HG03460 (cell line): Measurements from ENCODE around the gene ADARB2.

Experiments
- ATAC-seq: cut with Tn5 transposase; IDR thresholded peaks from one replicate; pipeline ENCODE4 v1.9.1; 2021; ENCODE audit not compliant: unreplicated experiment

ADARB2 gene

DNA sequence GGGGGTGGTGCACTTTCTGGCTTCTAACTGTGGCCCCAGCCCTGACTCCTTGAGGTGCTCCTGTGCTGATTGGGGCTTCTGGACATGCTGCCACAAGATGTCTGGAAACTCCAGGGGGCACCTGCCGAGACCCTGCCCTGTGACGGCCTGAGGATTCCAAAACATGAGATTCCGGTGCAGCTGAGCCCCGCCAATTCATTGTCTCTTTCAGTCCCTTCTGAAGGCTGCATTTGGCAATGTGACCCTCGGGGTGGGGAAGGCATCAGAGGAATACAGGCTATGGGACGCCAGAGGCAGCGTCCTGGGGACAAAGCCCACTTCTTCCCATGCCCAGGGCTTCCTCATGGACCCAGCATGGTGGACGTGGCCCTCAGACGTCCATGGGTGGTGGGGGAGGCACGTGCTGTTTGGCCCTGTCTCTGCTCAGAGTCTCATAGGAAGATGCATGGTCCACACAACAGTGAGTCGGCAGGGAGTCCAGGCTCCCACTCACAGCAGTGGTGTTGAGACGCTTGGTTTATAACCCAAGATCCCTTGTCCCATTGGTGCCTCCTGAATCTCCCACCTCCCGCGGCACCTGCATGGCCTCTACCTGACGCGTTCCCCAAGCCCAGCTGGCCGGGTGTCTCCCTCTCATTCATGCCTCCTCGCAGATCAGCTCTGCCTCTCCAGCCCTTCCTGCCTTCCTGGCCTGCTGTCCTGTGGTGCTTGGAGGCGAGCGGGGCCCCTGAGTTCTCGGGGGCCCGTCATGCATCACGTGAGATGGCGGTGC lies 551.2 kb downstream of the ADARB2 start:
- ATAC-seq: no peak

GRCh38 chr10:1184541-1185430 lies 552.5 kb downstream of the ADARB2 start:
- no peak for ATAC-seq

- no peak for ATAC-seq
Observed at GRCh38 chr10:1183701-1184100, 553.6 kb downstream of the ADARB2 start.

- ATAC-seq: no peak
Observed at GRCh38 chr10:1183033-1183396, 554.3 kb downstream of the ADARB2 start.

DNA sequence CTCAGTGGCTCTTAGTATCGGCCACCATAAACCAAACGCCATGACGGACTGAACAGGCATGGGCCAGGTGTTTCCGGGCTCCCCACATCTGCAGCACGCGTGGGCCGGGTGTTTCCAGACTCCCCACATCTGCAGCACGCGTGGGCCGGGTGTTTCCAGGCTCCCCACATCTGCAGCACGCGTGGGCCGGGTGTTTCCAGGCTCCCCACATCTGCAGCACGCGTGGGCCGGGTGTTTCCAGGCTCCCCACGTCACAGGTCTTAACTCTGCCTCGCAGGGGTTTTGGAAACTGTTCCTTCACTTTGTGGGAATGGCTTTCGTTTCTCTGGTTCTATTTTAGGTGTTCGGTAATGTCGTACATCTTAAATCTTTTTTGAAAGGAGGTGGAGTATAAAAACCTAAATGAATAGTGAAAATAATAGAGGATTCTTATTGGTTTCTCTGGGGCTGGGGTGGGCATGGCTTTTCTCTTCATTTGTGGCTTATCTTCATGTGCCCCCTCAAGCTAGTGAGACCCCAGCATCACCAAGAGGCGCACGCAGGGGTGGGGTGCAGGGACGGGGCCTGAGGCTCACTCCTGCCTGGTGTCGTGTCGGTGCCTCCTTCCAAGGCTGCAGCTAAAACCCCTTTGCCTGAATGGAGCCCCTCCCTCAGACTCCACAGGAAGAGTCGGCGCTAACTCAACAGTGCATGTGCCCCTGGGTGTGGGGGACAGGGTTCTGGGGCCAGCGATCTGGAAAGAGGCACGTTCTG lies 554.9 kb downstream of the ADARB2 start:
- ATAC-seq: no peak

DNA sequence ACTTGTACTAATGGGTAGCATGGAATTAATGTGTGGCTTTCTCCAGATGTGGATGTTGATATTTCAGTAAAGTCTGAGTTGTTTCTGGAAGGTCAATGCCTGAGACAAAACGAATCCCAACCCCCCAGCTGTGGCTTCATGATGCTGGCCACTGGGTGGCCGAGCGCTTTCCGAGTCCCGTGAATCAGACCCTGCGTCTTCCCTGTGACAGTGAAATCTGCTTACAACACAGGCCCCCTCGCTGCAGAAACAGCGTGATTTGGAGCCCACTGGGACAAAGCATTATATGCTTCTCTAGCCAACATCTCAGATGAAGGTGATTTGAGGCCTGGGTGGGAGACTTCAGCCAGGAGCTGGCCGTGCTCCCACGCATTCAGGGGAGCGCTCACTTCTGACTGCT lies 556.5 kb downstream of the ADARB2 start:
- ATAC-seq: no peak

DNA sequence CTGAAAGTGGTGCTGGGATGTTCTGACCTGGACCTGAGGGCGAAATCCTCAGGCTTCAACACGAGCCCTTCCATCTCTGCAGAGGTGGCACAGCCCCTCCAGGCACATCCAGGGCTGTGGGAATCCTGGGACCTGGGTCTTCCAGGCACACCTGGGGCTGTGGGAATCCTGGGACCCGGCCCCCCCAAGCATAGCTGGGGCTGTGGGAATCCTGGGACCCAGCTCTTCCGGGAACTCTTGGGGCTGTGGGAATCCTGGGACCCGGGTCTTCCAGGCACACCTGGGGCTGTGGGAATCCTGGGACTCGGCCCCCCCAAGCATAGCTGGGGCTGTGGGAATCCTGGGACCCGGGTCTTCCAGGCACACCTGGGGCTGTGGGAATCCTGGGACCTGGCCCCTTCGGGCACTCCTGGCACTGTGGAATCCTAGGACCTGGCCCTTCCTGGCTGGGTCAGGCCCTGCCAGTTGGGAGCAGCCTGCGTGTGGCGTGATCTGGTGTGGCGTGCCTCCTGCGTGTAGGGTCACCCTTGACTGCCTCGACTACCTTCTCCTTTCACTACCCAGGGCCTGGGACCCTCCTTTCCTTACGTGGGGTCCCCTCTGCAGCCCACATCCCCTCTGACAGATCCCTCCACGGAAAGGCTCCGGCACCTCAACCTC lies 557.1 kb downstream of the ADARB2 start:
- no peak for ATAC-seq

- no peak for ATAC-seq
Observed at GRCh38 chr10:1179346-1180070, 557.8 kb downstream of the ADARB2 start.

DNA sequence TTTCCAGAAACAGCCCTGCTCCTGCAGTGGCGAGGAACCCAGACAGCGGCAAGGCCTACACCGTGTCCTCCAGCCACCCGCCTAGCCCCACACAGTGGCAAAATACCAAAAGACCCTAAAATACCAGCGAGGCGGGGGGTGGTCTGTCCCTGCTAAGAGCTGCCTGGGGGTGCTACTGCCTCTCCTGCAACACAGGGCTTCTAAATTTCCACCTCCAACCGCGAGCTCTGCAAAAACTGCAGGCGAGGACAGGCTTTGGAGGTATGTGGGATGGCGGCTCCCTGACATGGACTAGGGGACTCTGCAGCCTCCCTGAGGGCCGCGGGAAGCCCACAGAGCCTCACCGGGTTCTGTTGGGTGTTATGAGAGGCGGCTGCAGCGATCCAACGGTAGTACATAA lies 558.8 kb downstream of the ADARB2 start:
- no peak for ATAC-seq

- ATAC-seq: no peak
Observed at GRCh38 chr10:1177936-1178335, 559.4 kb downstream of the ADARB2 start.

DNA sequence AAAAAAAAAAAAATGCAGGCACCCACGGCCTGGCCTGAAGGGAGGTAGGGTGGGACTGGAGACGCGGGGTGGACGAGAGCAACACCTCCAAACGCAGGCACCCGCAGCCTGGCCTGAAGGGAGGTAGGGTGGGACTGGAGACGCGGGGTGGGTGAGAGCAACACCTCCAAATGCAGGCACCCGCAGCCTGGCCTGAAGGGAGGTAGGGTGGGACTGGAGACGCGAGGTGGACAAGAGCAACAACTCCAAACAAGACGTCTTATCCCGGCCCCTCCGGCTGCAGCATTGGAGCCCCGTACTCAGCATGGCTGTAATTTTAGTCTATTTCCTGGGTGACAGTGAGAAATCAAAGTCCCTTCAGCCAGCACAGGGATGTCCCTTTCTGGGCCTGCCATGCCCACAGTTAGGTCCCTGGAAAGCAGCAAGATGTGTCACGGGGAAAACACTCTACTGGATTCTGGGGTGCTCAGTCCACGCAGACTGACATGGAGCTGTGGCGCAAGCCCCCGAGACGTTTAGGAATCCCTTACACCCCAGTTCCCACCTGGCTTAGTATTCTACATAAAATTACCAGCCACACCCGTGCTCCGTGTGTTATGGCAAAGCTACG lies 561.3 kb downstream of the ADARB2 start:
- no peak for ATAC-seq

DNA sequence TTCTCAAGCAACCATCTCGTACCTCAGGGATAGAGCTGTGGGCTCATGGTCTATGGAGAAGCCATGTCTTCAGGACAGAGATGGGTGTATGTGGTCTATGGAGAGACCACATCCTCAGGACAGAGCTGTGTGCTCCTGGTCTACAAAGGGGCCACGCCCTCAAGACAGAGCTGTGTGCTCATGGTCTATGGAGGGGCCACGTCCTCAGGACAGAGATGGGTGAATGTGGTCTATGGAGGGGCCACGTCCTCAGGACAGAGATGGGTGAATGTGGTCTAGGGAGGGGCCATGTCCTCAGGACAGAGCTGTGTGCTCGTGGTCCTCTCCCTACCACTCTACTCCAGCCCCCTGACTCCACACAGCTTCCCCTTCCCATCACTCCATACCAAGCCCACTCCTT lies 563.3 kb downstream of the ADARB2 start:
- ATAC-seq: no peak

- ATAC-seq: no peak
Observed at GRCh38 chr10:1173091-1173490, 564.2 kb downstream of the ADARB2 start.

DNA sequence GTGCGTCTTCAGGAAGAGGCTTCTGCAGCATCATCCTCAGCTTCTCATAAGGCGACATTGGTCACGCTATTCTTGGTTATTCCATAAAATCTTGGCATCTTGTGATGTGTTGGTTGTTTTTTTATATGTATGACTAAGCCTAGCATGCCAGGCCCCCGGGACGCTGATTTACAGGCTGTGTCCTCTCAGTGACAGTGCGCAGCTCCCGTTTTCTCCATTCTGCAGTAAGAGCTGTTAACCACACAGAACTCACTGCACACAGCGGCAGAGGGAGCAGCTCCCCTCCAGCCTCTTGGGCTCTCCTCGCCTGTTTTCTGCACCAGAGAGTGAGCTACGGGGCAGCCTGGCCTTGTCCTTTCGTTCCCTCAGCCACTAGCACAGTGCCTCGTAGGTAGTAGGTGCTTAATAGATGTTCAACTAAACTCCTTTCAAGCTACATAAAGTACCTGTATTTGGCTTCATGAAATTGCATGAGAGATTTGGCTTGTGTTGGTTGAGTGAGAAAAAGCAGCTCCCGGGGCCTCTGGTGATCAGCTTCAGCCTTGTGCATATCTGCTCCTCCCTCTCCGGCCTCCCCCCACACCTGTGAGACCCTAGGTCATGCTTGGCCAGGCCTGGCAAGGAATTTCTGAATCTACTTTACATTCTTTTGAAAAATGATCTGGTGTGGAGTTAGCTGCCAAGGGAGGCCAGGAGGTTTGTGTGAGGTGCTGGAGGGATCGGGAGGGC lies 564.9 kb downstream of the ADARB2 start:
- no peak for ATAC-seq

GRCh38 chr10:1171586-1171985 lies 565.7 kb downstream of the ADARB2 start:
- no peak for ATAC-seq

- ATAC-seq: no peak
Observed at GRCh38 chr10:1171182-1171581, 566.1 kb downstream of the ADARB2 start.

DNA sequence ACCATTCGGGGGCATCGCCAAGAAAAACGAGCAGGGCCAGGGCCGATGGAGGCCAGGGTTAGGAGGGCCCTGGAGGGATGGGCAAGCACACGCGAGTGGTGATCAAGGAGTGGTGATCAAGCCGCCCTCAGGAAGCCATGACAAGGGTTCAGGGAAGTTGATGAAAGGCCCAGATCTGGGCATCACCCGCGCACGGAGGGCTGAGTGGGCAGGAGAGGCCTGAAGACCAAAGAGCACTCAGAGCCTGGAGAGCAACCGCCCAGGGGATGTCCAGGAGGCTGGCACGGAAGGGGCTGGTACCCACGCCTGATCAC lies 566.5 kb downstream of the ADARB2 start:
- no peak for ATAC-seq

DNA sequence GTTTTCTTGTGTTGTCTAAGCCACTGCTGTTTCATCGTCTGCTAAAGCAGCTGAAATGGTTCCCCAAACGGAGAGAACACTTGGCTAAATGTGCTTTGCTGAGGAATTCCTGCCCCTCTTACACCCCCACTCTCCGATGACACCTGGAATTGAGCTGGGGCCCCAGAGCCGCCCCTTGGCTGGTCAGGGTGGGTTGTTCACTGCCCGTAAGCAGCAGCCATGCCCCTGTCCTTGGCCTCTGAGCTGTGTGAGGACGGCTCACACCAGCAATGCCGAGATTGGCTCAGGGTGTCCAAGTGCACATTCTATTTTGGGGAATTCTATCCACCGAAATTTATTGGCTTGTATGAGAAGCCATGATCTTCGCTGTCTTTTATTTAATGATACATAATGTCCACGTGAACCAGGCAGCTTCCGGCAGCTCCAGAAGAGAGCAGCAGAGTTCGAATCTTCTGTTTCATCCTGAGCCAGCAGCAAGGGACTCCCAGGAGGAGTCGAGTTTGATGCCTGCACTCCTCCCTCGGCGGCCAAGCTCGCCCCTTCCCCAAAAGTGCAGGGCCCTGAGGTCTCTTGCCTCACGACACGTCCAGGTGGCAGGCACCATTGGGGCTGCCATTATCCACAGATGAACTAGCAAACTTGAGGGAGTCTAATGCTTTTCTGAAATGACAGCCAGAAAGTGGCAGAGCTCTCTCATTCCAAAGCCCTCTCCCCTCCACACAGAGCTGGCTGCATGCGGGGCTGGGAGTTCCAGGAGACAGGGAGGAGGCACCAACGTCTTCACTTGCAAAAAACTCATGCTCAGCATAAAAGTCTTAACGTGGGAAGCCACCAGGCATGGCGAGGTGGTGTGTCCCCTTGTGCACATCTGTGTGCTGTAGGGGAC lies 567.1 kb downstream of the ADARB2 start:
- no peak for ATAC-seq
